ENCODE measurements around the gene GARRE1.
"Not testable (repeated sequence)": the region's sequence is repeated elsewhere in the genome, so short reads cannot be mapped to it uniquely, and the experiment has no call there.

GARRE1 gene, protein sequence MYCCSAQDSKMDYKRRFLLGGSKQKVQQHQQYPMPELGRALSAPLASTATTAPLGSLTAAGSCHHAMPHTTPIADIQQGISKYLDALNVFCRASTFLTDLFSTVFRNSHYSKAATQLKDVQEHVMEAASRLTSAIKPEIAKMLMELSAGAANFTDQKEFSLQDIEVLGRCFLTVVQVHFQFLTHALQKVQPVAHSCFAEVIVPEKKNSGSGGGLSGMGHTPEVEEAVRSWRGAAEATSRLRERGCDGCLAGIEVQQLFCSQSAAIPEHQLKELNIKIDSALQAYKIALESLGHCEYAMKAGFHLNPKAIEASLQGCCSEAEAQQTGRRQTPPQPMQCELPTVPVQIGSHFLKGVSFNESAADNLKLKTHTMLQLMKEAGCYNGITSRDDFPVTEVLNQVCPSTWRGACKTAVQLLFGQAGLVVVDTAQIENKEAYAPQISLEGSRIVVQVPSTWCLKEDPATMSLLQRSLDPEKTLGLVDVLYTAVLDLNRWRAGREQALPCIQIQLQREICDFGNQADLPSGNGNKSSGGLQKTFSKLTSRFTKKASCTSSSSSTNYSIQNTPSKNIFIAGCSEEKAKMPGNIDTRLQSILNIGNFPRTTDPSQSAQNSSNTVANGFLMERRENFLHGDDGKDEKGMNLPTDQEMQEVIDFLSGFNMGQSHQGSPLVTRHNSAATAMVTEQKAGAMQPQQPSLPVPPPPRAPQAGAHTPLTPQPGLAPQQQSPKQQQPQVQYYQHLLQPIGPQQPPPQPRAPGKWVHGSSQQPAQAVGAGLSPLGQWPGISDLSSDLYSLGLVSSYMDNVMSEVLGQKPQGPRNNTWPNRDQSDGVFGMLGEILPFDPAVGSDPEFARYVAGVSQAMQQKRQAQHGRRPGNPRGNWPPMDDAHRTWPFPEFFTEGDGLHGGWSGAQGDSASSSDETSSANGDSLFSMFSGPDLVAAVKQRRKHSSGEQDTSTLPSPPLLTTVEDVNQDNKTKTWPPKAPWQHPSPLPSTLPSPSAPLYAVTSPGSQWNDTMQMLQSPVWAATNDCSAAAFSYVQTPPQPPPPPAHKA (N-terminal part only)

DNA sequence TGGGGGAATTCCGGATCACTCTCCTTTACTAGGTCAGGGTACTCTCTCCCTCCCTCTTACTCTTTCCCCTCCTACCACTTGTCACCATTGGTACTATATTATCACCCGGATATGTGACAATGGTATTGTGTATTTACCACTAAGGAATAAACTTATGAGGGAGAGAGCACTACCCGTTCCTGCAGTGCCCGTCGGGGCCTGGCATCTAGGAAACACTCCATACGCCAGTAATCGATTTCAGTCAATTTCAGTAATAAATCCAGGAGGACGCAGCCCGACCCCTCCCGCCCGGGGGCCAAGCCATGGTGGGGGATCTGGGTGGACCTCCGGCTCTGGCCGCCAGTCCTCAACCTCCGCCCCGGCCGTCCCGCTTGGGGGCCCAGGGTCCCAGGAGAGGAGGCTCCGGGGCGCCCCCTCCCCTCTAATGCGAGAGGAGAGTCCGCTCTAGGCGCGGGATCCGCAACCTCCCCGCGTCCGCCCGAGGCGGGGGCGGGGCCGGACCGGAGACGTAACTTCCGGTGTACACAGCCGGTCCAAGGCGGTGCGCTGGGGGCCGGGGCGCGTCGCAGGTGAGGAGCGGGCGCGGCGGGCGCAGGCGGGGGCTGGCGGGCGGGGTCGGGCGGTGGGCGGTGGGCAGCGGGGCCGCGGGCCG is at the start of gene GARRE1:
GARRE1 (plus strand) TSS at position 509 of the 652 bp plus-strand sequence. CDS start 45,920 bp downstream, outside the sequence.
- peak; percentile 68 to 79 for DNase-seq (ENCODE audit: low read depth in 1 of 2, low spot score in 1 of 2)

DNA sequence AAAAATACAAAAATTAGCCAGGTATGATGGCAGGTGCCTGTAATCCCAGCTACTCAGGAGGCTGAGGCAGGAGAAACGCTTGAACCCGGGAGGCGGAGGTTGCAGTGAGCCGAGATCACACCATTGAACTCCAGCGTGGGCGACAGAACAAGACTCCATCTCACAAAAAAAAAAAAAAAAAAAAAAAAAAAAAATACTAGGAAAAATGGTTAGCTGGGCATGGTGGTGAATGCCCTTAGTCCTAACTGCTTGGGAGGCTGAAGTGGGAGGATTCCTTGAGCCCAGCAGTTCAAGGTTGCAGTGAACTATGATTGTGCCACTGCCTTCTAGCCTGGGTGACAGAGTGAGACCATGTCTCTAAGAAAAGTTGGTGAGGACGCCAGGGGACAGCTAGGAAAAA is 49.0 kb upstream of the GARRE1 start:
- not testable (repeated sequence) for DNase-seq (ENCODE audit: low read depth in 1 of 2, low spot score in 1 of 2)

DNA sequence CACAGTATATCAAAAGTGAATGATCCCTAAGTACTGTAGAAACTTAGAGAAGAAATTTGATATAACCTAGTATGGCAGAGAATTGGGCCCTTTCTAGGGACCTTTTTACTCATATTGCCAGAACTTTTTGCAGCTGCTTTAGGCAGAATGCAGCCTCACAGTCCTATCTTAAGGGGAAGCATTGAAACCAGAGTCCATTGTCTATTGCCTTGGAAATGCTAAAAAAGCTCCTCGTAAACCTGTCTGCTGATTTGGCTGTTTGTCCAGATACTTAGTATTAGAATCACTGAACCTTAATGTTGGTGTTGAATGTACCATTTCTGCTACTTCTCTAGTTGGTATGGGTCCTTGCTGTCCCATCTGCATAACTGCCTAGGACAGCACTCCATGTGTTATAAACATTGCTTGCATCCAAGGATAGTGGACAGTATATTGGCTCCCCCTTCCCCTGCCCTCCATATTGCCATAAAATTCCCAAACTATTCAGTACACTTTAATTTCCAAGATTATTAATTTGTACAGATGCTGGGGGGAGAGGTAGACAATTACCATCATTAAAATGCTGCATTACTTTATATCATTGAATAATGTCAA is 46.0 kb upstream of the GARRE1 start:
- DNase-seq (ENCODE audit: low read depth in 1 of 2, low spot score in 1 of 2): no peak

- no peak for DNase-seq (ENCODE audit: low read depth in 1 of 2, low spot score in 1 of 2)
These were observed 44.6 kb upstream of the GARRE1 start for GRCh38 chr19:34209726-34210125.

- no peak for DNase-seq (ENCODE audit: low read depth in 1 of 2, low spot score in 1 of 2)
These were observed 41.1 kb upstream of the GARRE1 start for GRCh38 chr19:34213283-34213682.

DNA sequence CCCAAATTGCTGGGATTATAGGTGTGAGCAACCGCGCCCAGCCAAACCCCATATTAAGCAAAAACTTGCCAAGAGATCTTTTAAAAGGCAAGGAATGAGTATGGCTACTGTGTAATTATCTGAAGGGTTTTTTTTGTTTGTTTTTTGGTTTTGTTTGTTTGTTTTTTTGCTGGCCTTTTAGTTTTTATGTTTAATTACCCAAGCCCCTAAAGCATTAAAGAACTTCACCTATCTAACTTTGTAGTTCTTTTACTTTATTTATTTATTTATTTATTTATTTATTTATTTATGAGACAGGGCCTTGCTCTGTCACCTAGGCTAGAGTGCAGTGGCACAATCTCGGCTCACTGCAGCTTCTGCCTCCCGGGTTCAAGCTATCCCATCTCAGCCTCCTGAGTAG is 40.3 kb upstream of the GARRE1 start:
- no peak for DNase-seq (ENCODE audit: low read depth in 1 of 2, low spot score in 1 of 2)

GRCh38 chr19:34215006-34215665 is 39.2 kb upstream of the GARRE1 start:
- no peak for DNase-seq (ENCODE audit: low read depth in 1 of 2, low spot score in 1 of 2)

- DNase-seq (ENCODE audit: low read depth in 1 of 2, low spot score in 1 of 2): no peak
These were observed 38.7 kb upstream of the GARRE1 start for GRCh38 chr19:34215666-34216038.

DNA sequence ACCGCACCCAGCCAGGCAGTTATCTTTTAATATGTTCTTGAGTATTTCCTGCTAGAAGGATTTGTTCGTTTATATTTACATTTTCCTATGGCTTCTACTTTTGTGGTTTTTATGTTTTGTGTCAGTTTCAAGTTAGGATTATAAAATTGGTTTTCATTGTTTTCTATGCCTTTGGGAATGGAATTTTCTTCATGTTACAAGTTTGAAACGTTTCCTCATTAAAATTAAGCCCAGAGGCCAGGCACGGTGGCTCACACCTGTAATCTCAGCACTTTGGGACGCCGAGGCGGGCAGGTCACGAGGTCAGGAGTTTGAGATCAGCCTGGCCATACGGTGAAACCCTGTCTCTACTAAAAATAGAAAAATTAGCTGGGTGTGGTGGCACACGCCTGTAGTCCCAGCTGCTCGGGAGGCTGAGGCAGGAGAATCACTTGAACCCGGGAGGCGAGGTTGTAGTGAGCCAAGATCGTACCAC is 37.6 kb upstream of the GARRE1 start:
- not testable (repeated sequence) for DNase-seq (ENCODE audit: low read depth in 1 of 2, low spot score in 1 of 2)

DNA sequence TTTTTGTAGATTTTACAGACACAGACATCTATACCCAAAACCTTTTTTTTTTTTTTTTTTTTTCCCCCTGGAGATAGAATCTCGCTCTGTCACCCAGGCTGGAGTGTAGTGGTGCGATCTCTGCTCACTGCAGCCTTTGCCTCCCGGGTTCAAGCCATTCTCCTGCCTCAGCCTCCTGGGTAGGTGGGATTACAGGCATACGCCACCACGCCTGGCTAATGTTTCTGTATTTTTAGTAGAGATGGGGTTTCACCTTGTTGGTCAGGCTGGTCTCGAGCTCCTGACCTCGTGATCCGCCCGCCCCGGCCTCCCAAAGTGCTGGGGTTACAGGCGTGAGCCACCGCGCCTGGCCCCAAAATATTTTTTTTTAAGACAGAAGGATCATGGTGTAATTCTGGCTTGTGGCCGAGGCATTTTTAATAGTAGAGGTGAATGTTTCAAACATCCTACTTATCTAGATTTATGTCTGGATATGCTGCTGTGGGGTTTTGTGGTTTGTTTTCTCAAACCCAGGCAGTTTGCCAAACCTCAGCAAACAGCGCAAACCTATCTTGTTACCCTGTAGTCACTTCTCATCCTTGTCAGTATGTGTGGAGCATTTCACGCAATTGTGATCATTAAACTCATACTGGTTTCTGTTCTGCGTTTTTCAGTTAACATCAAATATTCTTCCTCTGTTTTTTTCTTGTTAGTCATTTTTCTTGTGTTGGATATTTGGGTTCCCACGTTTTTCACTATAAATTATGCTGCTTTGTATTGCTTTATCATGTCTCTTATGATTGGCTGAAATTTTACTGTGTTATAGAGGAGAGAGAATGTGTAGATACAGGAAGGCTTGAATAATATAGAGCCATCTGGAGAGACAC is 36.2 kb upstream of the GARRE1 start:
- peak in 1 of 2 donors; percentile 56 for DNase-seq (ENCODE audit: low read depth in 1 of 2, low spot score in 1 of 2)

- no peak for DNase-seq (ENCODE audit: low read depth in 1 of 2, low spot score in 1 of 2)
These were observed 35.6 kb upstream of the GARRE1 start for GRCh38 chr19:34218818-34219164.

- peak in 1 of 2 donors; percentile 51 for DNase-seq (ENCODE audit: low read depth in 1 of 2, low spot score in 1 of 2)
These were observed 33.8 kb upstream of the GARRE1 start for GRCh38 chr19:34220472-34221063.

DNA sequence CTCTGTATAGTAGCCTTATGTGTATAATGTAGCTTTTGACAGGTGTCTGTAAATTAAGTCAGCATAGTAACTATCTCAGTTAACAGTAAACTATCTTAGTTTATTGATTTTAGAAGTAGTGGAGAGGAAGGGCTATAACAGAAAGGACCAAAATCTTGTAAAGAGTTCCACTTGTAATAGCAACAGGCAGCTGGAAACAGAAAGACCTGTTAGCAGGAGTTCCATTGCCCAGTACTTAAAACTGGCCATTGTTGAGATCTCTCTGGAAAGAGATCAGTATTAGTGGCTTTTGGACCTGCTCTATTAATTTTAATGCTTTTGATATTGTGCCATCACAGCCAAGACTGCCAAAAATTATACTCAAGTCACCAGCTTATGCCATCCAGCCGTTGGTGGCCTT is 32.0 kb upstream of the GARRE1 start:
- no peak for DNase-seq (ENCODE audit: low read depth in 1 of 2, low spot score in 1 of 2)

GRCh38 chr19:34224996-34225658 is 29.2 kb upstream of the GARRE1 start:
- no peak for DNase-seq (ENCODE audit: low read depth in 1 of 2, low spot score in 1 of 2)

GRCh38 chr19:34225659-34226015 is 28.7 kb upstream of the GARRE1 start:
- no peak for DNase-seq (ENCODE audit: low read depth in 1 of 2, low spot score in 1 of 2)

GRCh38 chr19:34226036-34226435 is 28.3 kb upstream of the GARRE1 start:
- no peak for DNase-seq (ENCODE audit: low read depth in 1 of 2, low spot score in 1 of 2)

DNA sequence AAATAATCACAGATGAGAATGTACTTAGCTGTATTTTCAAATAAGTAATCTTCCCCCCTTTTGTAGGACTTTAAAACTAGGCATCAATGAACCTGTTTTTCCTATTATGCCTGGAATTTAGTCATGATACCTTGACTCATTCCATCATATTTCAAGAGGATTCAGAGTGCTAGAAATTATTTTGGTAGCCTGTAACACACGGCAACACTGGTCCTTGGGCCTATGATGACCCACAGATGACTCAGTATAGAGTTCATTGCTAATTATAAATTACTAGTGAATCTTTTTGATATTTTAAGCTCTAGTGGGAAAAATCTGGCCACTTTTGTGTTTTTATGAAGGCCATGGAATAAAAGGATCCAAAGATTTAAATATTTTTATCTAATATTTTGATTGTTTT is 26.0 kb upstream of the GARRE1 start:
- no peak for DNase-seq (ENCODE audit: low read depth in 1 of 2, low spot score in 1 of 2)

GRCh38 chr19:34228762-34229161 is 25.6 kb upstream of the GARRE1 start:
- DNase-seq (ENCODE audit: low read depth in 1 of 2, low spot score in 1 of 2): no peak

GRCh38 chr19:34229721-34230120 is 24.6 kb upstream of the GARRE1 start:
- no peak for DNase-seq (ENCODE audit: low read depth in 1 of 2, low spot score in 1 of 2)
